Fibroblast of the aortic adventitia (primary cell): ENCODE results near the gene SLC25A21. TPM values are rescaled to one million over a fixed set of nuclear protein-coding genes. Genes with fewer than 3 reads are reported as not detected.

Experiments
- DNase-seq: peaks from one replicate; pipeline ENCODE4 v3.0.0-alpha.2; 2010; ENCODE audit warnings: low read depth
- H3K4me3 ChIP-seq: 2 replicates; pipeline ENCODE4 v1.5.1; 2011; ENCODE audit warnings: low read depth, mild to moderate bottlenecking, control low read depth, low read length, moderate library complexity
- CTCF ChIP-seq: IDR thresholded peaks from 2 replicates; pipeline ENCODE4 v1.5.1; 2011; ENCODE audit warnings: mild to moderate bottlenecking, low read length, control low read depth, inconsistent platforms; ENCODE audit not compliant: insufficient read depth
- total RNA-seq: library from RNA; depleted of rRNA; stranded (reverse); fragments of >200 nt; gene quantifications from 2 replicates; pipeline ENCODE4 v1.2.3, GENCODE V29; 2012; ENCODE audit warnings: low replicate concordance

Gene SLC25A21
- total RNA-seq, 1 donor: 1.2 TPM

GRCh38 chr14:37089410-37089809, 83.0 kb downstream of the SLC25A21 start:
- DNase-seq: no peak
- no peak overlapping the region for H3K4me3 ChIP-seq
- TF ChIP-seq CTCF: no peak

- no peak overlapping the region for H3K4me3 ChIP-seq
- DNase-seq: no peak
- no peak for TF ChIP-seq CTCF
These were observed 83.8 kb downstream of the SLC25A21 start for GRCh38 chr14:37088356-37089215.

DNA sequence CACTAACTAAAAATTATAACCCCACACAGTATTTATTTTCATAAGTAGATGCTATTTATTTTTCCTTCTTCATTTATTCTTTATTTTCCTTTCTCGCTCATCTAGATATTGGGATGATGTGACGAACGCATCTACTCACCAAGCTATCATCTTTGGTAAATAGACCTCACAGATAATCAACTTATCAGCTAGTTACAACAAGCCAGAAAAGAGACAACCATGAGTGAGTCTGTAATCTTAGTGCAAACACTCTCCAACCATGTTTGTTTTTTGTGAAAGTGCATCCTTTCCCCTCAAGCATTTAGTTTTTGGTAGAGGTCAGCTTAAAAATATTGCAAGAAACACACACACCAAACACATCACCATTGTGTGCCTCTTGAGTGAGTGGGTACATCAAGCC, 84.9 kb downstream of the SLC25A21 start:
- DNase-seq: no peak
- H3K4me3 ChIP-seq: no peak overlapping the region
- no peak for TF ChIP-seq CTCF

DNA sequence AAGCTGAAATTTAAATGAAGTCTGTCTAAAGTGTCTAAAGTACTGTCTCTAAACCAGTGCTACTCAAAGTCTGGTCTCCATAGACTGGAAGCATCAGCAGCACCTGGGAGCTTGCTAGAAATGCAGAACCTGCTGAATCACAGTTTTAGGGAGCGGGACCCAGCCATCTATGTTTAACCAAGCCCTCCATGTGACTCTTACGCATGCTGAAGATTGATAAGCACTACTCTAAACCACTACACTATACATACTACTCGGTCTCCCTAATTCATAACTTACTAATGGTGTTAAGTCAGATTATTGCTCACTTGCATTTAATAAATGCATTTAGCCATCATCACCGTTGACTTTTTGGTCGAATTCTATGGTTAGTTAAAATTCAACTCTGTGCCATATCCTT, 88.8 kb downstream of the SLC25A21 start:
- no peak for TF ChIP-seq CTCF
- no peak overlapping the region for H3K4me3 ChIP-seq
- no peak for DNase-seq

- TF ChIP-seq CTCF: no peak
These were observed 90.0 kb downstream of the SLC25A21 start for GRCh38 chr14:37082449-37082848.

GRCh38 chr14:37081856-37082255, 90.5 kb downstream of the SLC25A21 start:
- DNase-seq: no peak
- no peak for TF ChIP-seq CTCF
- H3K4me3 ChIP-seq: no peak overlapping the region

More at GRCh38 chr14:37082449-37082848, 90.0 kb downstream of the SLC25A21 start:
- no peak for DNase-seq
- no peak overlapping the region for H3K4me3 ChIP-seq
